KMS-11 (cell line): ENCODE results near the gene NAPEPLD.

Experiments
- H2AFZ ChIP-seq: fragments of 200-600 bp; sonication (generic); 2 replicates; pipeline ENCODE4 v1.6.1; 2016; ENCODE audit warnings: antibody characterized with exemption, mixed run types, low read depth
- H3K27ac ChIP-seq: fragments of 200-600 bp; sonication (generic); 2 replicates; pipeline ENCODE4 v1.6.1; 2016; ENCODE audit warnings: mild to moderate bottlenecking, mixed run types
- H3K27me3 ChIP-seq: fragments of 200-600 bp; sonication (generic); 2 replicates; pipeline ENCODE4 v1.6.1; 2017; ENCODE audit warnings: mild to moderate bottlenecking, low read depth, mixed run types, moderate library complexity; ENCODE audit not compliant: insufficient read depth
- H3K36me3 ChIP-seq: fragments of 200-600 bp; sonication (generic); 2 replicates; pipeline ENCODE4 v1.6.1; 2017; ENCODE audit warnings: mild to moderate bottlenecking, mixed run types; ENCODE audit not compliant: insufficient read depth
- H3K4me1 ChIP-seq: fragments of 200-600 bp; sonication (generic); 2 replicates; pipeline ENCODE4 v1.6.1; 2016; ENCODE audit warnings: mild to moderate bottlenecking, low read depth, mixed run types; ENCODE audit not compliant: poor library complexity, severe bottlenecking
- H3K4me2 ChIP-seq: fragments of 200-600 bp; sonication (generic); 2 replicates; pipeline ENCODE4 v1.7.0; 2016; ENCODE audit warnings: mild to moderate bottlenecking, mixed run types
- H3K4me3 ChIP-seq: fragments of 200-600 bp; sonication (generic); IDR thresholded peaks from 2 replicates; pipeline ENCODE4 v1.6.1; 2017; ENCODE audit warnings: low read depth, low read length, mixed read lengths; ENCODE audit not compliant: insufficient read depth
- H3K79me2 ChIP-seq: fragments of 200-600 bp; sonication (generic); 2 replicates; pipeline ENCODE4 v1.6.1; 2016; ENCODE audit warnings: low read depth, mixed run types; ENCODE audit not compliant: insufficient read depth
- H3K9ac ChIP-seq: fragments of 200-600 bp; sonication (generic); 2 replicates; pipeline ENCODE4 v1.6.1; 2016; ENCODE audit warnings: mild to moderate bottlenecking, mixed run types
- H4K20me1 ChIP-seq: fragments of 200-600 bp; sonication (generic); 2 replicates; pipeline ENCODE4 v1.6.1; 2016; ENCODE audit warnings: mild to moderate bottlenecking, mixed run types; ENCODE audit not compliant: insufficient read depth
- CTCF ChIP-seq: fragments of 200-600 bp; sonication (generic); conservative IDR thresholded peaks from 2 replicates; pipeline ENCODE4 v1.6.1; 2017; ENCODE audit warnings: low read depth, mild to moderate bottlenecking, antibody characterized with exemption, low read length, moderate library complexity, mixed read lengths

NAPEPLD gene

GRCh38 chr7:103134836-103135554, 13.9 kb downstream of the NAPEPLD start:
- no peak for TF ChIP-seq CTCF
- no peaks in the 10 kb centered on the region for H3K4me1 ChIP-seq
- no peak overlapping the region for H3K4me3 ChIP-seq
- H3K36me3 ChIP-seq = no peaks in the 10 kb centered on the region
- H4K20me1 ChIP-seq = no peaks in the 10 kb centered on the region
- no peak overlapping the region for H2AFZ ChIP-seq
- H3K79me2 ChIP-seq = no peaks in the 10 kb centered on the region
- H3K4me2 ChIP-seq = no peak overlapping the region
- no peaks in the 10 kb centered on the region for H3K27me3 ChIP-seq
- no peak overlapping the region for H3K9ac ChIP-seq
- no peak overlapping the region for H3K27ac ChIP-seq

- TF ChIP-seq CTCF = no peak
- H3K4me2 ChIP-seq = no peak overlapping the region
- H3K79me2 ChIP-seq = no peaks in the 10 kb centered on the region
Measured at GRCh38 chr7:103132995-103133688, 15.8 kb downstream of the NAPEPLD start.

GRCh38 chr7:103130901-103131624, 17.8 kb downstream of the NAPEPLD start:
- no peaks in the 10 kb centered on the region for H3K36me3 ChIP-seq
- H3K4me2 ChIP-seq = no peak overlapping the region
- H3K27ac ChIP-seq = no peak overlapping the region
- no peaks in the 10 kb centered on the region for H3K27me3 ChIP-seq
- H3K79me2 ChIP-seq = no peaks in the 10 kb centered on the region
- H2AFZ ChIP-seq = no peak overlapping the region
- no peak overlapping the region for H3K9ac ChIP-seq
- H3K4me3 ChIP-seq = no peak overlapping the region
- TF ChIP-seq CTCF = no peak
- no peaks in the 10 kb centered on the region for H4K20me1 ChIP-seq
- no peaks in the 10 kb centered on the region for H3K4me1 ChIP-seq

More at GRCh38 chr7:103132995-103133688, 15.8 kb downstream of the NAPEPLD start:
- Histone ChIP-seq H3K27me3 (no peaks in the 10 kb centered on the region), H3K4me3 (no peak overlapping the region), H3K9ac (no peak overlapping the region), H3K4me1 (no peaks in the 10 kb centered on the region), H3K27ac (no peak overlapping the region), H4K20me1 (no peaks in the 10 kb centered on the region), H2AFZ (no peak overlapping the region), H3K36me3 (no peaks in the 10 kb centered on the region)

- H3K36me3 ChIP-seq = no peaks in the 10 kb centered on the region
- no peak overlapping the region for H3K27ac ChIP-seq
- H3K4me2 ChIP-seq = no peak overlapping the region
- H3K4me3 ChIP-seq = no peak overlapping the region
- no peaks in the 10 kb centered on the region for H3K27me3 ChIP-seq
- no peaks in the 10 kb centered on the region for H3K4me1 ChIP-seq
- no peaks in the 10 kb centered on the region for H4K20me1 ChIP-seq
- no peak overlapping the region for H2AFZ ChIP-seq
- H3K9ac ChIP-seq = no peak overlapping the region
- TF ChIP-seq CTCF = no peak
- H3K79me2 ChIP-seq = no peaks in the 10 kb centered on the region
Measured at GRCh38 chr7:103129702-103130549, 19.0 kb downstream of the NAPEPLD start.
